Measurements from ENCODE around the gene RPL32.

Gene RPL32

DNA sequence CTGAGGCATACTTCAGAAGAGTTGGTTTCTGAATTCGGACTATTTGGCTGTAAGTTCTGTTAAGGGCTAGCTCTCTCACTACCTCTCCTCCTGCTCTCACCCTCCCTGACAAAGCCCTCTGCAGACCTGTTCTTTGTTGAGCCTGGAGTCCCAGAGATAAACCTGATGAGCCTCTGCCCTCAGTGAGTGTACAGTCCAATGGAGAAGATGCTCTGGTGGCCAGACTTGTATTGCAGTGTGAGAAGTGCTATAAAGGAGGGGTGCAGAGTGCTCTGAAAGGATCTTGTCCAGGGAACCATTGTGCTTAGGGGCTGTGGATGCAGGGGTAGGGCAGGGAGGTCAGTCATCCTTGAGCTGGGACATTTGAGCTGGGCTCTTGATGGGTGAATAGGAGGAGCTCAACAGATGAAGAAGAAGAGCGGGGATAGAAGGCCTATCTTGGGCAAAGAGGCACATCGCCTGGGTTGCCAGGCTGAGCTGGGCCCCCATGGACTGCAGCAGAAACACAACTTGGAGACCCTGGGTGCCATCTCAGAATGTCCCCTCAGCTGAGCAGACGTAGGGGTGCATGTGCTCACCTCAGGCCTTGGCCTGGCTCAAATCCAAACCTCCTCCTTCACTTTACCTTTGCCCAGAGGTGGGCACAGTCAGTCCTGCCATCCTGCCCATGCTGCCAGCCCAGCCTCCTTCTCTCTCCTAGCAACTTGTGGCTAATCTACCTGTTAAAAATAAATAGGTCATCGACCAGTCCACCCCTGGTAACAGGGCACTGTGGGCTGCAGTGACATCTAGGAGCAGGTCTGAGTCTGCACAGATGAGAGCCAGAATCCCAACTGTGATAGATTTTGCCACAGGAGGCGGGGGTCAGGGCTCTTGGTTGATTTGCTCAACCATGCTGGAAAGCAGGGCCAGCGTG is 41.6 kb downstream of the RPL32 start:
- Histone ChIP-seq H3K27me3 (peaks cover 45% of the 10 kb centered on the region), H3K4me3 (ENCODE audit: low read depth in 1 of 2, low read length in 1 of 2) (no peak overlapping the region), H3K36me3 (no peaks in the 10 kb centered on the region), H3K9me3 (no peaks in the 10 kb centered on the region), H3K4me1 (ENCODE audit: control insufficient read depth in 1 of 2, insufficient read depth in 1 of 2, low read depth in 1 of 2, low read length in 1 of 2) (peaks cover 0 to 6% of the 10 kb centered on the region in 2 experiments), H3K27ac (no peak overlapping the region)
- TF ChIP-seq, protein P1, sequence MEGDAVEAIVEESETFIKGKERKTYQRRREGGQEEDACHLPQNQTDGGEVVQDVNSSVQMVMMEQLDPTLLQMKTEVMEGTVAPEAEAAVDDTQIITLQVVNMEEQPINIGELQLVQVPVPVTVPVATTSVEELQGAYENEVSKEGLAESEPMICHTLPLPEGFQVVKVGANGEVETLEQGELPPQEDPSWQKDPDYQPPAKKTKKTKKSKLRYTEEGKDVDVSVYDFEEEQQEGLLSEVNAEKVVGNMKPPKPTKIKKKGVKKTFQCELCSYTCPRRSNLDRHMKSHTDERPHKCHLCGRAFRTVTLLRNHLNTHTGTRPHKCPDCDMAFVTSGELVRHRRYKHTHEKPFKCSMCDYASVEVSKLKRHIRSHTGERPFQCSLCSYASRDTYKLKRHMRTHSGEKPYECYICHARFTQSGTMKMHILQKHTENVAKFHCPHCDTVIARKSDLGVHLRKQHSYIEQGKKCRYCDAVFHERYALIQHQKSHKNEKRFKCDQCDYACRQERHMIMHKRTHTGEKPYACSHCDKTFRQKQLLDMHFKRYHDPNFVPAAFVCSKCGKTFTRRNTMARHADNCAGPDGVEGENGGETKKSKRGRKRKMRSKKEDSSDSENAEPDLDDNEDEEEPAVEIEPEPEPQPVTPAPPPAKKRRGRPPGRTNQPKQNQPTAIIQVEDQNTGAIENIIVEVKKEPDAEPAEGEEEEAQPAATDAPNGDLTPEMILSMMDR (IDR thresholded peaks at IDR 0.05), result no peak

DNA sequence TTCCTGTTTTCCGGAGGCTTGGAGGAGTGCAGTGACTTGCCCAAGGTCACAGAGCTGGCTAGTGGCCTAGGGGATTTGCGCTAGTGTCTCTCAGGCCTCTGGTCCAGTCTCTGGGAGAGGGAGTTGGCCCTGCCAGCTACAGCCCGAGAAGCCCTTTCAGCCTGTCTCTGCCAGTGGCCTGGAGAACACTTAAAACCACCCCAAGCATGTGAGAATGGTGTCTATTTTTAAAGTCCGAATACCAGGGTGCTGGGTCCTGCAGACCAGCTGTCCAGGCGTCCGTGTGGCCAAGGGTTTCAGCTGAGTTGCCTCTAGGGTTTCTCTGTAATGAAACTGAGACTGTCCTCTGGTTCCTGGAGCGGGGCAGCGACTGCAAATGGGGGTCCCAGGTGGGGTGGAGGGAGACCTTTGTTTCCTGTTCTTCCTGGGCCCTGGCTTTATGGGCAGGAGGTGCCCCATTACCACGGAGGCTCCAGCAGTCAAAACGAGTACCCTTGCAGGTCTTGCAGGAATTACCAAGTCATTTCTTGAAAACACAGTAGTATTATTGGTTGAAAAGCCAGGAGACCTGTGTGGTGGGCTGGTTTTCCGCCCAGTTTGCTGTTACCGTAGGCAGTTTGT is 42.7 kb downstream of the RPL32 start:
- TF ChIP-seq, protein P1 (IDR thresholded peaks at IDR 0.05), result no peak
- Histone ChIP-seq H3K27me3 (peaks cover 56% of the 10 kb centered on the region), H3K36me3 (no peaks in the 10 kb centered on the region), H3K9me3 (no peaks in the 10 kb centered on the region), H3K27ac (no peak overlapping the region), H3K4me3 (ENCODE audit: low read depth in 1 of 2, low read length in 1 of 2) (no peak overlapping the region), H3K4me1 (ENCODE audit: control insufficient read depth in 1 of 2, insufficient read depth in 1 of 2, low read depth in 1 of 2, low read length in 1 of 2) (peaks cover 0 to 6% of the 10 kb centered on the region in 2 experiments)

DNA sequence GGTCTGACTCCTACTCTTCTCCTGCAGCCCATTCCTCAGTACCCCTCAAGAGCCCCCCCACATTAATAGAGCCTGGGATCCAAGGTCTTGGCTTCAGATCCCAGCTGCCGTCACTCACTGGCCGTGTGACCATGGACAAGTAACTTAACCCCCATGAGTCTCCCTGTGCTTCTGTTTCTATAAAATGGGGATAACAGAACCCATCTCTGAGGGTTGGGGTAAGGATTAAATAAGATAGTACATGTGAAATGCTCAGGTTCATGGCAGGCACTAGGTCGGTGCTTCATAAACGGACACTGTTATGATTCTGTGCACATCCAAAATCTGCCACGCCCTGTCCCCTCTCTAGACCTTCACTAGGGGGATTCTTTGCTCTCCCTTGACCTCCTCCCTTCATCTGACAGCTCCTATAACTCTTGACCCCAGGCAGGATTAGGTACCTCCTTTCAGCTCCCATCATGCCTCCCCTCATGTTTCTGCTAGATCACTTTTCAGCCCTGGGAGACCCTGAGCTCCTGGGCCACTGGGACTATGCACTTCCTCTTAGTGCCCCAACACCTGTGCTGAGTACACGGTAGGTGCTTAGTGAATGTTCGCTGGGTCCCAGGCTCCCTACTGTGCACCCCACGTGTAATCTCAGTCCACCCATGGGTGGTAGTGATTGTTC is 43.3 kb downstream of the RPL32 start:
- H3K4me3 ChIP-seq (ENCODE audit: low read depth in 1 of 2, low read length in 1 of 2), result no peak overlapping the region
- TF ChIP-seq, protein P1 (IDR thresholded peaks at IDR 0.05), result no peak
- peaks cover 0 to 6% of the 10 kb centered on the region in 2 experiments for H3K4me1 ChIP-seq (ENCODE audit: control insufficient read depth in 1 of 2, insufficient read depth in 1 of 2, low read depth in 1 of 2, low read length in 1 of 2)
- H3K9me3 ChIP-seq, result no peaks in the 10 kb centered on the region
- no peak overlapping the region for H3K27ac ChIP-seq
- H3K27me3 ChIP-seq, result peaks cover 58% of the 10 kb centered on the region
- H3K36me3 ChIP-seq, result no peaks in the 10 kb centered on the region

DNA sequence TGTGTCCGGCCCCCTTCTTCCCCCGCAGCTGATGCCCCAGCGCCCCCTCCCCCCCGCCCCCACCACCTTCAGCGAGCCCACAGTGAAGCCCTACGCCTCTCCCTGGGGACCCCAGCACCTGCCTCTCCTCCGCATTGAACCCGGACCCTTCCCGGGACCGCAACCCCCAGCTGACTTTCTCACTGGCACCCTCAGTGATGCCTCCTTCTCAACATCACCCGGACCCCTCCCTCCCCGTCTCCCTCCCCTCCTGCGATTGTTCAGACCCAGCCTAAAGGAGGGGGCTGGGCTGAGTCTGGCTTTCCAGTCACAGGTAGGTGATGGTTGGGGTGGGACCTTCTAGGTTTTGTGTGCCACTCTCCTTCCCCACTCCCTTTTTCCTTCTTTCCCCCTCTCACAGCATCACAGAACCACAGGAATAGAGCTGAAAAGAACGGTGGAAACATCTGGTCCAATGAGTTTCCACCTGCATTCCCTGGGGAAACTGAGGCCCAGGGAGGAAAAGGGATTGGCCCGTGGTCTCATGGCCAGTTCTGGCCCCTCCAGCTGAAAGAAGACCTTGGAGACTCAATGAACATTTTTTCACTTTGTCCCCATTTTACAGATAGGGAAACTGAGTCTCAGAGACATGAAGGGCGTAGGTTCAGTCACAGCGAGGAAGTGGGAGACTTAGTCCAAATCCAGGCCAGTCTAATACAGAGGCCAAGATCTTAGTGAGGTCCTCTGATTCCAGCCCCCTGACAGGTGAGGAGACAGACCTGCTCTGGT is 44.1 kb downstream of the RPL32 start:
- peaks cover 0 to 6% of the 10 kb centered on the region in 2 experiments for H3K4me1 ChIP-seq (ENCODE audit: control insufficient read depth in 1 of 2, insufficient read depth in 1 of 2, low read depth in 1 of 2, low read length in 1 of 2)
- H3K27me3 ChIP-seq, result peaks cover 62% of the 10 kb centered on the region
- H3K4me3 ChIP-seq (ENCODE audit: low read depth in 1 of 2, low read length in 1 of 2), result no peak overlapping the region
- H3K9me3 ChIP-seq, result no peaks in the 10 kb centered on the region
- H3K36me3 ChIP-seq, result no peaks in the 10 kb centered on the region
- H3K27ac ChIP-seq, result no peak overlapping the region
- TF ChIP-seq, protein P1 (IDR thresholded peaks at IDR 0.05), result no peak
